NT2/D1 (cell line): ENCODE results near the gene BCOR.

Experiments used
- DNase-seq: peaks from one replicate; pipeline ENCODE4 v3.0.0-alpha.2; 2011; ENCODE audit warnings: low read depth, low spot score
- H3K27me3 ChIP-seq: 2 replicates; pipeline ENCODE4 v1.6.0; 2011; ENCODE audit warnings: mild to moderate bottlenecking; ENCODE audit not compliant: insufficient read length, insufficient read depth
- H3K36me3 ChIP-seq: 2 replicates; pipeline ENCODE4 v1.6.1; 2011; ENCODE audit warnings: mild to moderate bottlenecking, low read length, mixed read lengths; ENCODE audit not compliant: insufficient read depth, insufficient read length
- H3K4me1 ChIP-seq: 2 replicates; pipeline ENCODE4 v1.5.1; 2011; ENCODE audit not compliant: insufficient read depth, insufficient read length
- H3K4me3 ChIP-seq: 2 replicates; pipeline ENCODE4 v1.5.1; 2011; ENCODE audit warnings: low read depth; ENCODE audit not compliant: insufficient read length
- H3K9ac ChIP-seq: 2 replicates; pipeline ENCODE4 v1.6.0; 2011; ENCODE audit warnings: low read depth; ENCODE audit not compliant: insufficient read length
- H3K9me3 ChIP-seq: 2 replicates; pipeline ENCODE4 v1.5.1; 2011; ENCODE audit warnings: mild to moderate bottlenecking, low read length; ENCODE audit not compliant: insufficient read depth
- SUZ12 ChIP-seq: IDR thresholded peaks from 2 replicates; pipeline ENCODE4 v1.6.1; 2011; ENCODE audit not compliant: insufficient read length, insufficient read depth; ENCODE audit errors: extremely low read depth
- YY1 ChIP-seq: IDR thresholded peaks from 2 replicates; pipeline ENCODE4 v1.6.1; 2011; ENCODE audit not compliant: insufficient read length, insufficient read depth
- ZNF274 ChIP-seq: IDR thresholded peaks from 2 replicates; pipeline ENCODE4 v1.6.1; 2011; ENCODE audit warnings: mild to moderate bottlenecking, low read depth, low read length

BCOR gene

GRCh38 chrX:40011322-40012038, 86.3 kb downstream of the BCOR start:
- TF ChIP-seq YY1 (no peak), SUZ12 (peak; percentile 3)
- no peaks in the 10 kb centered on the region for H3K36me3 ChIP-seq
- no peaks in the 10 kb centered on the region for H3K9me3 ChIP-seq
- H3K4me1 ChIP-seq, result peaks cover 19% of the 10 kb centered on the region
- peaks cover 55% of the 10 kb centered on the region for H3K27me3 ChIP-seq
- peak overlapping the region; percentile 81 for H3K9ac ChIP-seq
- DNase-seq, result no peak
- peak overlapping the region; percentile 46 for H3K4me3 ChIP-seq

GRCh38 chrX:40010550-40011321, 87.0 kb downstream of the BCOR start:
- Histone ChIP-seq H3K4me1 (peaks cover 19% of the 10 kb centered on the region), H3K4me3 (no peak overlapping the region), H3K9me3 (no peaks in the 10 kb centered on the region), H3K36me3 (no peaks in the 10 kb centered on the region), H3K27me3 (peaks cover 55% of the 10 kb centered on the region), H3K9ac (peak overlapping the region; percentile 61)
- no peak for TF ChIP-seq YY1
- TF ChIP-seq SUZ12, result no peak
- TF ChIP-seq ZNF274, result no peak
- no peak for DNase-seq

- TF ChIP-seq YY1 (no peak), ZNF274 (no peak), SUZ12 (no peak)
- H3K4me3 ChIP-seq, result peak overlapping the region; percentile 43
- no peaks in the 10 kb centered on the region for H3K9me3 ChIP-seq
These were observed 87.9 kb downstream of the BCOR start for GRCh38 chrX:40009890-40010289.

GRCh38 chrX:40009462-40009851, 88.3 kb downstream of the BCOR start:
- Histone ChIP-seq H3K36me3 (no peaks in the 10 kb centered on the region), H3K4me3 (peak overlapping the region; percentile 43), H3K4me1 (peaks cover 19% of the 10 kb centered on the region), H3K9me3 (no peaks in the 10 kb centered on the region), H3K9ac (peak overlapping the region; percentile 64), H3K27me3 (peaks cover 60% of the 10 kb centered on the region)
- TF ChIP-seq ZNF274 (no peak), SUZ12 (no peak), YY1 (no peak)
- no peak for DNase-seq

More at GRCh38 chrX:40009890-40010289, 87.9 kb downstream of the BCOR start:
- Histone ChIP-seq H3K27me3 (peaks cover 58% of the 10 kb centered on the region), H3K36me3 (no peaks in the 10 kb centered on the region), H3K9ac (peak overlapping the region; percentile 64), H3K4me1 (peaks cover 19% of the 10 kb centered on the region)
- DNase-seq, result no peak

GRCh38 chrX:40008791-40009461, 88.8 kb downstream of the BCOR start:
- Histone ChIP-seq H3K4me3 (peak overlapping the region; percentile 43), H3K9ac (peak overlapping the region; percentile 64), H3K27me3 (peaks cover 60% of the 10 kb centered on the region), H3K9me3 (no peaks in the 10 kb centered on the region), H3K4me1 (peaks cover 19% of the 10 kb centered on the region), H3K36me3 (no peaks in the 10 kb centered on the region)
- DNase-seq, result no peak
- no peak for TF ChIP-seq YY1
- TF ChIP-seq SUZ12, result no peak
- TF ChIP-seq ZNF274, result no peak

GRCh38 chrX:40007756-40008705, 89.7 kb downstream of the BCOR start:
- H3K27me3 ChIP-seq, result peaks cover 58% of the 10 kb centered on the region
- no peak for DNase-seq
- H3K9ac ChIP-seq, result peak overlapping the region; percentile 74
- H3K4me1 ChIP-seq, result peaks cover 19% of the 10 kb centered on the region
- H3K9me3 ChIP-seq, result no peaks in the 10 kb centered on the region
- TF ChIP-seq YY1, result no peak
- TF ChIP-seq SUZ12, result no peak
- no peak for TF ChIP-seq ZNF274
- peak overlapping the region; percentile 40 for H3K4me3 ChIP-seq
- H3K36me3 ChIP-seq, result no peaks in the 10 kb centered on the region

GRCh38 chrX:40007131-40007755, 90.5 kb downstream of the BCOR start:
- peak overlapping the region; percentile 74 for H3K9ac ChIP-seq
- peak overlapping the region; percentile 56 for H3K4me3 ChIP-seq
- H3K4me1 ChIP-seq, result peaks cover 18% of the 10 kb centered on the region
- H3K36me3 ChIP-seq, result no peaks in the 10 kb centered on the region
- TF ChIP-seq SUZ12 (no peak), YY1 (peak; percentile 39)
- H3K9me3 ChIP-seq, result no peaks in the 10 kb centered on the region
- peaks cover 56% of the 10 kb centered on the region for H3K27me3 ChIP-seq
- no peak for DNase-seq
